IPS-18a (cell line): ENCODE measurements around the gene DCAF11.

Experiments
- H3K27ac ChIP-seq: one replicate; pipeline ENCODE4 v1.5.1; 2013; ENCODE audit warnings: low read length
- H3K27me3 ChIP-seq: one replicate; pipeline ENCODE4 v1.6.1; 2013; ENCODE audit warnings: mild to moderate bottlenecking, low read length; ENCODE audit not compliant: control insufficient read depth, insufficient read depth
- H3K36me3 ChIP-seq: one replicate; pipeline ENCODE4 v1.6.1; 2013; ENCODE audit warnings: low read depth, low read length; ENCODE audit not compliant: control insufficient read depth
- H3K4me1 ChIP-seq: one replicate; pipeline ENCODE4 v1.6.1; 2013; ENCODE audit warnings: low read depth, low read length; ENCODE audit not compliant: control insufficient read depth
- H3K4me3 ChIP-seq: one replicate; pipeline ENCODE4 v1.5.1; 2013; ENCODE audit warnings: low read length
- H3K9ac ChIP-seq: one replicate; pipeline ENCODE4 v1.6.1; 2013; ENCODE audit warnings: mild to moderate bottlenecking, low read length, moderate library complexity
- H3K9me3 ChIP-seq: one replicate; pipeline ENCODE4 v1.6.1; 2013; ENCODE audit warnings: low read depth, low read length; ENCODE audit not compliant: control insufficient read depth

DCAF11 gene

GRCh38 chr14:24130717-24131548 lies 16.4 kb downstream of the DCAF11 start:
- Histone ChIP-seq H3K4me1 (no peaks in the 10 kb centered on the region), H3K9ac (no peak overlapping the region), H3K27me3 (no peaks in the 10 kb centered on the region), H3K27ac (no peak overlapping the region), H3K4me3 (no peak overlapping the region), H3K36me3 (no peaks in the 10 kb centered on the region), H3K9me3 (no peaks in the 10 kb centered on the region)

GRCh38 chr14:24131549-24131966 lies 17.0 kb downstream of the DCAF11 start:
- Histone ChIP-seq H3K27ac (no peak overlapping the region), H3K9me3 (no peaks in the 10 kb centered on the region), H3K9ac (no peak overlapping the region), H3K4me3 (no peak overlapping the region), H3K27me3 (no peaks in the 10 kb centered on the region), H3K36me3 (no peaks in the 10 kb centered on the region), H3K4me1 (no peaks in the 10 kb centered on the region)

- Histone ChIP-seq H3K4me3 (no peak overlapping the region), H3K9ac (no peak overlapping the region), H3K36me3 (no peaks in the 10 kb centered on the region), H3K4me1 (peaks cover 5% of the 10 kb centered on the region), H3K27me3 (no peaks in the 10 kb centered on the region), H3K27ac (no peak overlapping the region), H3K9me3 (no peaks in the 10 kb centered on the region)
These were observed 17.6 kb downstream of the DCAF11 start for GRCh38 chr14:24132061-24132685.

- H3K9ac ChIP-seq, result no peak overlapping the region
- no peak overlapping the region for H3K27ac ChIP-seq
- H3K27me3 ChIP-seq, result no peaks in the 10 kb centered on the region
- H3K4me1 ChIP-seq, result peaks cover 6% of the 10 kb centered on the region
- H3K4me3 ChIP-seq, result no peak overlapping the region
- H3K9me3 ChIP-seq, result no peaks in the 10 kb centered on the region
- peaks cover 4% of the 10 kb centered on the region for H3K36me3 ChIP-seq
These were observed 18.4 kb downstream of the DCAF11 start for GRCh38 chr14:24132976-24133375.

GRCh38 chr14:24133735-24134134 lies 19.2 kb downstream of the DCAF11 start:
- no peak overlapping the region for H3K9ac ChIP-seq
- peaks cover 12% of the 10 kb centered on the region for H3K36me3 ChIP-seq
- no peaks in the 10 kb centered on the region for H3K9me3 ChIP-seq
- H3K4me1 ChIP-seq, result peaks cover 6% of the 10 kb centered on the region
- no peak overlapping the region for H3K27ac ChIP-seq
- H3K27me3 ChIP-seq, result no peaks in the 10 kb centered on the region
- no peak overlapping the region for H3K4me3 ChIP-seq

GRCh38 chr14:24135584-24135833 lies 20.9 kb downstream of the DCAF11 start:
- H3K27me3 ChIP-seq, result no peaks in the 10 kb centered on the region
- peaks cover 21% of the 10 kb centered on the region for H3K36me3 ChIP-seq
- peaks cover 11% of the 10 kb centered on the region for H3K4me1 ChIP-seq
- H3K9me3 ChIP-seq, result no peaks in the 10 kb centered on the region
- H3K27ac ChIP-seq, result no peak overlapping the region
- peak overlapping the region; percentile 78 for H3K4me3 ChIP-seq
- H3K9ac ChIP-seq, result peak overlapping the region; percentile 19

- Histone ChIP-seq H3K4me3 (peak within 1 kb of the TSS; percentile 78), H3K9ac (peak within 1 kb of the TSS; percentile 60), H3K4me1 (peaks cover 11% of the 10 kb centered on the region), H3K36me3 (peaks cover 21% of the 10 kb centered on the region), H3K27me3 (no peaks in the 10 kb centered on the region), H3K9me3 (no peaks in the 10 kb centered on the region), H3K27ac (no peak within 1 kb of the TSS)
These were observed 21.5 kb downstream of the DCAF11 start, which contains the start of gene PSME1 for GRCh38 chr14:24135834-24136683. Gene PSME1 (plus strand): TSS chr14:24136194. CDS start chr14:24136263, 69 bp downstream.

- no peak overlapping the region for H3K9ac ChIP-seq
These were observed 22.3 kb downstream of the DCAF11 start for GRCh38 chr14:24136684-24137528.

GRCh38 chr14:24137529-24138395 lies 23.2 kb downstream of the DCAF11 start:
- Histone ChIP-seq H3K9ac (no peak overlapping the region), H3K4me3 (no peak overlapping the region)

More at GRCh38 chr14:24136684-24137528, 22.3 kb downstream of the DCAF11 start:
- Histone ChIP-seq H3K36me3 (peaks cover 21% of the 10 kb centered on the region), H3K4me1 (peaks cover 11% of the 10 kb centered on the region), H3K9me3 (no peaks in the 10 kb centered on the region), H3K27ac (no peak overlapping the region), H3K4me3 (peak overlapping the region; percentile 78), H3K27me3 (no peaks in the 10 kb centered on the region)

More at GRCh38 chr14:24137529-24138395, 23.2 kb downstream of the DCAF11 start:
- Histone ChIP-seq H3K36me3 (peaks cover 21% of the 10 kb centered on the region), H3K4me1 (peaks cover 11% of the 10 kb centered on the region), H3K9me3 (no peaks in the 10 kb centered on the region), H3K27ac (no peak overlapping the region), H3K27me3 (no peaks in the 10 kb centered on the region)
